Astrocyte (in vitro differentiated cells and primary cell): ENCODE results near the gene HCRTR1. TPM values are rescaled to one million over a fixed set of nuclear protein-coding genes. Genes with fewer than 3 reads are reported as not detected.

Experiments used
- DNase-seq: peaks from one replicate; pipeline ENCODE4 v3.0.0-alpha.2; 2010; ENCODE audit warnings: low read depth
- FAIRE-seq: peaks from 2 replicates; lab custom pipeline; 2011; peaks lifted over from hg19 to GRCh38; lab: Jason Lieb, UNC
- H2AFZ ChIP-seq: 2 replicates; pipeline ENCODE4 v1.6.0; 2012; ENCODE audit warnings: low read depth, low read length, inconsistent platforms
- H3K27ac ChIP-seq: 2 replicates; pipeline ENCODE4 v1.5.1; 2011; ENCODE audit warnings: low read depth, low read length, inconsistent platforms
- H3K27me3 ChIP-seq: 2 replicates; pipeline ENCODE4 v1.6.0; 2011; ENCODE audit warnings: low read length, inconsistent platforms; ENCODE audit not compliant: insufficient read depth
- H3K36me3 ChIP-seq: 2 replicates; pipeline ENCODE4 v1.5.1; 2011; ENCODE audit warnings: low read length, inconsistent platforms; ENCODE audit not compliant: insufficient read depth
- H3K4me1 ChIP-seq: 2 replicates; pipeline ENCODE4 v1.5.1; 2011; ENCODE audit warnings: low read length, inconsistent platforms; ENCODE audit not compliant: insufficient read depth
- H3K4me2 ChIP-seq: 2 replicates; pipeline ENCODE4 v1.6.0; 2012; ENCODE audit warnings: low read length, inconsistent platforms
- H3K4me3 ChIP-seq: 2 replicates; pipeline ENCODE4 v1.5.1; 2011; ENCODE audit warnings: low read depth, mild to moderate bottlenecking, low read length, inconsistent platforms; ENCODE audit not compliant: insufficient read depth
- H3K79me2 ChIP-seq: 2 replicates; pipeline ENCODE4 v1.6.0; 2012; ENCODE audit warnings: mild to moderate bottlenecking, low read length, inconsistent platforms; ENCODE audit not compliant: insufficient read depth
- H3K9ac ChIP-seq: 2 replicates; pipeline ENCODE4 v1.6.0; 2012; ENCODE audit warnings: mild to moderate bottlenecking, low read length, inconsistent platforms
- H3K9me3 ChIP-seq: 2 replicates; pipeline ENCODE4 v1.5.1; 2012; ENCODE audit warnings: low read depth, mild to moderate bottlenecking, low read length, inconsistent platforms; ENCODE audit not compliant: insufficient read depth
- H4K20me1 ChIP-seq: 2 replicates; pipeline ENCODE4 v1.6.0; 2012; ENCODE audit warnings: low read length, inconsistent platforms; ENCODE audit not compliant: insufficient read depth
- H3K27ac Mint-ChIP-seq: one replicate; pipeline ENCODE4 v1.8.0; 2021; ENCODE audit warnings: mild to moderate bottlenecking, mixed read lengths; ENCODE audit not compliant: unreplicated experiment
- H3K27me3 Mint-ChIP-seq: one replicate; pipeline ENCODE4 v1.8.0; 2021; ENCODE audit warnings: low read depth, mixed read lengths; ENCODE audit not compliant: unreplicated experiment
- H3K36me3 Mint-ChIP-seq: one replicate; pipeline ENCODE4 v1.8.0; 2021; ENCODE audit warnings: low read depth, mixed read lengths; ENCODE audit not compliant: unreplicated experiment
- H3K4me1 Mint-ChIP-seq: one replicate; pipeline ENCODE4 v1.8.0; 2021; ENCODE audit warnings: low read depth, mixed read lengths; ENCODE audit not compliant: unreplicated experiment
- H3K4me3 Mint-ChIP-seq: one replicate; pipeline ENCODE4 v1.8.0; 2021; ENCODE audit warnings: mild to moderate bottlenecking, moderate library complexity, mixed read lengths; ENCODE audit not compliant: unreplicated experiment
- H3K9me3 Mint-ChIP-seq: one replicate; pipeline ENCODE4 v1.8.0; 2021; ENCODE audit warnings: mild to moderate bottlenecking, mixed read lengths; ENCODE audit not compliant: unreplicated experiment
- EZH2 ChIP-seq: IDR thresholded peaks from 2 replicates; pipeline ENCODE4 v1.6.1; 2012; ENCODE audit warnings: mild to moderate bottlenecking, low read length, inconsistent platforms; ENCODE audit not compliant: insufficient read depth
- total RNA-seq: library from RNA; stranded (reverse); gene quantifications from 2 replicates; pipeline ENCODE4 v1.2.1, GENCODE V29; 2021
- TF ChIP-seq, protein P1 (sequence below): IDR thresholded peaks from 2 replicates; pipeline ENCODE4 v1.5.1; 2011; ENCODE audit warnings: low read depth, mild to moderate bottlenecking, inconsistent platforms, low read length, moderate library complexity; ENCODE audit not compliant: insufficient read depth

The HCRTR1 gene
- total RNA-seq, 1 donor from 2014 or later: not detected

DNA sequence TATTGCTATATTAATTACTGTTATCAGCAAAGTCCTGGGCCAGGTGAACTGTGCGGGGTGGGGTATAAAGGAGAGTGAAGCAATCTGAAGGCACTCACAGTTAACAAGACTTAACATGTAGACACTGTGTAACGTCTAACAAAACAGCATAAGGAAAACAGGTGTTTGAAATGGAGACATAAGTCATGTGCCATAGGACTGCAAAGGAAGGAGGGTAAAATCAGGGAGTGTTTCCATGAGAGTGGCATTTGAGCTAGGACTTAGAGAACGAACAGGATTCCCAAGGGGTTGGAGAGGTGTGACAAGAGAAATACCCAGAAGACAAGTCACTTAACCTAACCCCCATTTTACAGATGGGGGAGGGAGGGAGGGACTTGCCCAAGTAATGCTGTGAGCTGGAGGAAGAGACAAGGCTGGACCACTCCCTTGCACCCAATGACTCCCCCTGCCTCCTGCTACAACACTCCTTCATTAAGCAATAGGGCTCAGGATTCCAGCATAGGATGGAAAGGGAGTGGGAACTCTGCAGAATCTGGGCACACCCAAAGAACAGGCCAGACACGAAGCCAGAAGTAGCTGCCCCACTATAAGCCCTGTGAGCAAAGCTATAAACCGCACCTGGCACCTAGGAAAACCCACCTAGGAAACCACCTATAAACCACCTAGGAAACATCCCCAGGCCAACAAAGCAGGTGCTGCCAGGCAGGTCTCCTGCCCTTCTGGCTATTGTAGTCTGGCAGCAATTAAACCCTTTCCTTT lies 20.6 kb downstream of the HCRTR1 start:
- Histone ChIP-seq H3K36me3 (peaks cover 8% of the 10 kb centered on the region), H3K27me3 (no peaks in the 10 kb centered on the region), H3K4me1 (peaks cover 11% of the 10 kb centered on the region), H3K27ac (no peak overlapping the region), H3K4me2 (no peak overlapping the region), H4K20me1 (peaks cover 82% of the 10 kb centered on the region), H3K4me3 (no peak overlapping the region), H3K9ac (no peak overlapping the region), H2AFZ (no peak overlapping the region), H3K79me2 (peaks cover 91% of the 10 kb centered on the region), H3K9me3 (no peaks in the 10 kb centered on the region)
- FAIRE-seq (no peak), DNase-seq (no peak)
- H3K4me3 Mint-ChIP-seq: no peak overlapping the region
- no peaks in the 10 kb centered on the region for H3K27me3 Mint-ChIP-seq
- peak overlapping the region; percentile 72 for H3K27ac Mint-ChIP-seq
- peaks cover 4% of the 10 kb centered on the region for H3K36me3 Mint-ChIP-seq
- peaks cover 36% of the 10 kb centered on the region for H3K4me1 Mint-ChIP-seq
- H3K9me3 Mint-ChIP-seq: no peaks in the 10 kb centered on the region
- TF ChIP-seq EZH2: no peak
- TF ChIP-seq, protein P1, sequence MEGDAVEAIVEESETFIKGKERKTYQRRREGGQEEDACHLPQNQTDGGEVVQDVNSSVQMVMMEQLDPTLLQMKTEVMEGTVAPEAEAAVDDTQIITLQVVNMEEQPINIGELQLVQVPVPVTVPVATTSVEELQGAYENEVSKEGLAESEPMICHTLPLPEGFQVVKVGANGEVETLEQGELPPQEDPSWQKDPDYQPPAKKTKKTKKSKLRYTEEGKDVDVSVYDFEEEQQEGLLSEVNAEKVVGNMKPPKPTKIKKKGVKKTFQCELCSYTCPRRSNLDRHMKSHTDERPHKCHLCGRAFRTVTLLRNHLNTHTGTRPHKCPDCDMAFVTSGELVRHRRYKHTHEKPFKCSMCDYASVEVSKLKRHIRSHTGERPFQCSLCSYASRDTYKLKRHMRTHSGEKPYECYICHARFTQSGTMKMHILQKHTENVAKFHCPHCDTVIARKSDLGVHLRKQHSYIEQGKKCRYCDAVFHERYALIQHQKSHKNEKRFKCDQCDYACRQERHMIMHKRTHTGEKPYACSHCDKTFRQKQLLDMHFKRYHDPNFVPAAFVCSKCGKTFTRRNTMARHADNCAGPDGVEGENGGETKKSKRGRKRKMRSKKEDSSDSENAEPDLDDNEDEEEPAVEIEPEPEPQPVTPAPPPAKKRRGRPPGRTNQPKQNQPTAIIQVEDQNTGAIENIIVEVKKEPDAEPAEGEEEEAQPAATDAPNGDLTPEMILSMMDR: no peak

- H3K36me3 Mint-ChIP-seq: peaks cover 4% of the 10 kb centered on the region
- H3K4me3 Mint-ChIP-seq: no peak overlapping the region
- TF ChIP-seq, protein P1: no peak
- no peak for TF ChIP-seq EZH2
- H4K20me1 ChIP-seq: peaks cover 71% of the 10 kb centered on the region
- DNase-seq: peak; percentile 61
- H3K9ac ChIP-seq: no peak overlapping the region
- no peak overlapping the region for H3K4me3 ChIP-seq
- no peaks in the 10 kb centered on the region for H3K9me3 Mint-ChIP-seq
- peak overlapping the region; percentile 13 for H3K27ac ChIP-seq
- H3K4me2 ChIP-seq: peak overlapping the region; percentile 35
- no peaks in the 10 kb centered on the region for H3K27me3 ChIP-seq
- H3K4me1 ChIP-seq: peaks cover 21% of the 10 kb centered on the region
- H3K27me3 Mint-ChIP-seq: no peaks in the 10 kb centered on the region
- no peak overlapping the region for H2AFZ ChIP-seq
- H3K27ac Mint-ChIP-seq: no peak overlapping the region
- FAIRE-seq: no peak
- H3K4me1 Mint-ChIP-seq: peaks cover 37% of the 10 kb centered on the region
- peaks cover 3% of the 10 kb centered on the region for H3K36me3 ChIP-seq
- H3K9me3 ChIP-seq: no peaks in the 10 kb centered on the region
- H3K79me2 ChIP-seq: peaks cover 98% of the 10 kb centered on the region
Measured at GRCh38 chr1:31639543-31639942, 22.1 kb downstream of the HCRTR1 start.

GRCh38 chr1:31640179-31640578 lies 22.7 kb downstream of the HCRTR1 start:
- H3K9ac ChIP-seq: no peak overlapping the region
- H2AFZ ChIP-seq: no peak overlapping the region
- peaks cover 21% of the 10 kb centered on the region for H3K4me1 ChIP-seq
- Mint-ChIP-seq H3K27me3 (no peaks in the 10 kb centered on the region), H3K4me1 (peaks cover 33% of the 10 kb centered on the region), H3K9me3 (no peaks in the 10 kb centered on the region), H3K27ac (no peak overlapping the region), H3K36me3 (peaks cover 2% of the 10 kb centered on the region), H3K4me3 (no peak overlapping the region)
- peaks cover 3% of the 10 kb centered on the region for H3K36me3 ChIP-seq
- no peaks in the 10 kb centered on the region for H3K9me3 ChIP-seq
- TF ChIP-seq, protein P1: no peak
- no peak for TF ChIP-seq EZH2
- H4K20me1 ChIP-seq: peaks cover 65% of the 10 kb centered on the region
- no peak overlapping the region for H3K27ac ChIP-seq
- peaks cover 92% of the 10 kb centered on the region for H3K79me2 ChIP-seq
- DNase-seq: no peak
- H3K4me3 ChIP-seq: no peak overlapping the region
- H3K27me3 ChIP-seq: no peaks in the 10 kb centered on the region
- H3K4me2 ChIP-seq: peak overlapping the region; percentile 35
- no peak for FAIRE-seq
